ENCODE measurements around the gene CAPN5. TPM values are rescaled to one million over a fixed set of nuclear protein-coding genes. Genes with fewer than 3 reads are reported as not detected.

Gene CAPN5
- total RNA-seq, 1 donor from 2014 or later, result 6.5 TPM

GRCh38 chr11:77159937-77160495, 93.2 kb downstream of the CAPN5 start:
- Histone ChIP-seq H3K9me3 (no peaks in the 10 kb centered on the region), H3K27ac (no peak overlapping the region), H3K4me3 (no peak overlapping the region), H3K27me3 (no peaks in the 10 kb centered on the region), H3K36me3 (no peaks in the 10 kb centered on the region), H3K4me1 (no peaks in the 10 kb centered on the region)
- ATAC-seq (no peak), DNase-seq (no peak)
- TF ChIP-seq CTCF (IDR thresholded peaks at IDR 0.05), result no peak
- intact Hi-C loops (cut with DNase I), result no loop called here

GRCh38 chr11:77163271-77163670, 96.5 kb downstream of the CAPN5 start:
- DNase-seq (no peak), ATAC-seq (no peak)
- intact Hi-C loops (cut with DNase I), result no loop called here
- no peaks in the 10 kb centered on the region for H3K27me3 ChIP-seq
- H3K4me1 ChIP-seq, result no peaks in the 10 kb centered on the region
- H3K27ac ChIP-seq, result no peak overlapping the region
- no peak overlapping the region for H3K4me3 ChIP-seq
- H3K36me3 ChIP-seq, result no peaks in the 10 kb centered on the region
- no peaks in the 10 kb centered on the region for H3K9me3 ChIP-seq
- TF ChIP-seq CTCF (IDR thresholded peaks at IDR 0.05), result no peak

GRCh38 chr11:77165066-77165465, 98.3 kb downstream of the CAPN5 start:
- Histone ChIP-seq H3K4me1 (no peaks in the 10 kb centered on the region), H3K36me3 (no peaks in the 10 kb centered on the region), H3K4me3 (no peak overlapping the region), H3K9me3 (no peaks in the 10 kb centered on the region), H3K27ac (no peak overlapping the region), H3K27me3 (no peaks in the 10 kb centered on the region)
- DNase-seq, result no peak
- no peak for ATAC-seq
- TF ChIP-seq CTCF (IDR thresholded peaks at IDR 0.05), result no peak
- intact Hi-C loops (cut with DNase I), result no loop called here

GRCh38 chr11:77166021-77166420, 99.2 kb downstream of the CAPN5 start:
- Histone ChIP-seq H3K9me3 (no peaks in the 10 kb centered on the region), H3K36me3 (no peaks in the 10 kb centered on the region), H3K27me3 (no peaks in the 10 kb centered on the region), H3K27ac (no peak overlapping the region), H3K4me3 (no peak overlapping the region), H3K4me1 (no peaks in the 10 kb centered on the region)
- TF ChIP-seq CTCF (IDR thresholded peaks at IDR 0.05), result no peak
- intact Hi-C loops (cut with DNase I), result no loop called here
- ATAC-seq, result no peak
- no peak for DNase-seq

GRCh38 chr11:77167111-77167626, 100.4 kb downstream of the CAPN5 start:
- H3K36me3 ChIP-seq, result no peaks in the 10 kb centered on the region
- no peaks in the 10 kb centered on the region for H3K4me1 ChIP-seq
- H3K27ac ChIP-seq, result no peak overlapping the region
- H3K27me3 ChIP-seq, result no peaks in the 10 kb centered on the region
- no peak overlapping the region for H3K4me3 ChIP-seq
- no peak for TF ChIP-seq CTCF (IDR thresholded peaks at IDR 0.05)
- ATAC-seq (no peak), DNase-seq (no peak)
- H3K9me3 ChIP-seq, result no peaks in the 10 kb centered on the region
- intact Hi-C loops (cut with DNase I), result no loop called here

- Histone ChIP-seq H3K9me3 (no peaks in the 10 kb centered on the region), H3K4me1 (no peaks in the 10 kb centered on the region), H3K4me3 (no peak overlapping the region), H3K36me3 (no peaks in the 10 kb centered on the region), H3K27ac (no peak overlapping the region), H3K27me3 (no peaks in the 10 kb centered on the region)
- intact Hi-C loops (cut with DNase I), result no loop called here
- DNase-seq (no peak), ATAC-seq (no peak)
- TF ChIP-seq CTCF (IDR thresholded peaks at IDR 0.05), result no peak
These were observed 101.0 kb downstream of the CAPN5 start for GRCh38 chr11:77167791-77168190.
